ENCODE results near the gene KRTAP9-1.
"Not testable (repeated sequence)": the region's sequence is repeated elsewhere in the genome, so short reads cannot be mapped to it uniquely, and the experiment has no call there.

DNA sequence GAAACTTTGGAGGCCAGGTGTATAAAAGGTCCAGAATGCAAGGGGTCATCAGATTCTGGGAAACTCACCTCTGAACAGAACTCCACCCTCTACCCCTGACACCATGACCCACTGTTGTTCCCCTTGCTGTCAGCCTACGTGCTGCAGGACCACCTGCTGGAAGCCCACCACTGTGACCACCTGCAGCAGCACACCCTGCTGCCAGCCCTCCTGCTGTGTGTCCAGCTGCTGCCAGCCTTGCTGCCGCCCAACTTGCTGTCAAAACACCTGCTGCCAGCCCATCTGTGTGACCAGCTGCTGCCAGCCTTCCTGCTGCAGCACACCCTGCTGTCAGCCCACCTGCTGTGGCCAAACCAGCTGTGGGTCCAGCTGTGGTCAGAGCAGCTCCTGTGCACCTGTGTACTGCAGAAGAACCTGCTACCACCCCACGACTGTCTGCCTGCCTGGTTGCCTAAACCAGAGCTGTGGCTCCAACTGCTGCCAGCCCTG lies 48.3 kb downstream of the KRTAP9-1 start, which contains the start of gene KRTAP9-8:
- TF ChIP-seq, protein P1, sequence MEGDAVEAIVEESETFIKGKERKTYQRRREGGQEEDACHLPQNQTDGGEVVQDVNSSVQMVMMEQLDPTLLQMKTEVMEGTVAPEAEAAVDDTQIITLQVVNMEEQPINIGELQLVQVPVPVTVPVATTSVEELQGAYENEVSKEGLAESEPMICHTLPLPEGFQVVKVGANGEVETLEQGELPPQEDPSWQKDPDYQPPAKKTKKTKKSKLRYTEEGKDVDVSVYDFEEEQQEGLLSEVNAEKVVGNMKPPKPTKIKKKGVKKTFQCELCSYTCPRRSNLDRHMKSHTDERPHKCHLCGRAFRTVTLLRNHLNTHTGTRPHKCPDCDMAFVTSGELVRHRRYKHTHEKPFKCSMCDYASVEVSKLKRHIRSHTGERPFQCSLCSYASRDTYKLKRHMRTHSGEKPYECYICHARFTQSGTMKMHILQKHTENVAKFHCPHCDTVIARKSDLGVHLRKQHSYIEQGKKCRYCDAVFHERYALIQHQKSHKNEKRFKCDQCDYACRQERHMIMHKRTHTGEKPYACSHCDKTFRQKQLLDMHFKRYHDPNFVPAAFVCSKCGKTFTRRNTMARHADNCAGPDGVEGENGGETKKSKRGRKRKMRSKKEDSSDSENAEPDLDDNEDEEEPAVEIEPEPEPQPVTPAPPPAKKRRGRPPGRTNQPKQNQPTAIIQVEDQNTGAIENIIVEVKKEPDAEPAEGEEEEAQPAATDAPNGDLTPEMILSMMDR (IDR thresholded peaks at IDR 0.05 in 8 of 11, conservative IDR thresholded peaks at IDR 0.05 in 3 of 11) = not testable (repeated sequence)
- not testable (repeated sequence) for TF ChIP-seq POLR2A (IDR thresholded peaks at IDR 0.05)
